GM13977 (cell line): Measurements from ENCODE around the gene TRIM73.
"Not testable (repeated sequence)": the region's sequence is repeated elsewhere in the genome, so short reads cannot be mapped to it uniquely, and the experiment has no call there.

Source experiments
- DNase-seq: peaks from one replicate; pipeline ENCODE4 v3.0.0; 2012; ENCODE audit warnings: low spot score
- in situ Hi-C: fragments of 300-500 bp; cut with MboI; formaldehyde crosslinking; loops from one replicate; pipeline ENCODE4 v1.12.0; 2022; ENCODE audit warnings: low sequenced_read_pairs, low pct_unique_long_range_greater_than_20kb, mixed read lengths, inconsistent platforms; ENCODE audit not compliant: unreplicated experiment

TRIM73 gene

GRCh38 chr7:75414204-75414603 is 18.8 kb downstream of the TRIM73 start:
- DNase-seq, in situ Hi-C loops: not testable (repeated sequence)

GRCh38 chr7:75414708-75415427 is 19.4 kb downstream of the TRIM73 start:
- in situ Hi-C loops, DNase-seq: not testable (repeated sequence)

- DNase-seq, in situ Hi-C loops: not testable (repeated sequence)
These were observed 20.0 kb downstream of the TRIM73 start for GRCh38 chr7:75415428-75415817.

- in situ Hi-C loops, DNase-seq: not testable (repeated sequence)
These were observed 20.5 kb downstream of the TRIM73 start for GRCh38 chr7:75415829-75416373.

- in situ Hi-C loops, DNase-seq: not testable (repeated sequence)
These were observed 21.4 kb downstream of the TRIM73 start for GRCh38 chr7:75416787-75417186.

- not testable (repeated sequence) for DNase-seq
These were observed 22.9 kb downstream of the TRIM73 start for GRCh38 chr7:75418292-75418858.

DNA sequence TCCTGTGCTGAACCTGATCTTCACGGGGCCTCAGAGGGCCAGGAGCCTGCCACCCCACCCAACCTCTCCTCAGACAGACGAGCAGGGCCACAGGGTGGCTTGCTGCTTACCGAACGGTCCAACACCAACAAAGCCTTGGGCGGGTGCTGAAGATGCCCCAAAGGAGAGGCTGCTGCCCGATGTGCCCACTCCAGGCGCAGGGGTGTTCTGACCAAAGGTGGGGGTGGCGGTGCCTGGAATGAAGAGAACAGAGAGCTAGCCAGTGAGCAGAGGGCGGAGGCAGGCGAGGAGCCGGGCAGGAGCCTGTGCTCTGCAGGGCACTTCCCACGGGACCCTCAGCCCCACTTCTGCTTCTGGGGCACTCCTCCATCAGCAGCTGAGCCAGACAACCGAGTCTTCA is 23.8 kb downstream of the TRIM73 start:
- DNase-seq, in situ Hi-C loops: not testable (repeated sequence)

More at GRCh38 chr7:75418292-75418858, 22.9 kb downstream of the TRIM73 start:
- in situ Hi-C loops, result not testable (repeated sequence)

DNA sequence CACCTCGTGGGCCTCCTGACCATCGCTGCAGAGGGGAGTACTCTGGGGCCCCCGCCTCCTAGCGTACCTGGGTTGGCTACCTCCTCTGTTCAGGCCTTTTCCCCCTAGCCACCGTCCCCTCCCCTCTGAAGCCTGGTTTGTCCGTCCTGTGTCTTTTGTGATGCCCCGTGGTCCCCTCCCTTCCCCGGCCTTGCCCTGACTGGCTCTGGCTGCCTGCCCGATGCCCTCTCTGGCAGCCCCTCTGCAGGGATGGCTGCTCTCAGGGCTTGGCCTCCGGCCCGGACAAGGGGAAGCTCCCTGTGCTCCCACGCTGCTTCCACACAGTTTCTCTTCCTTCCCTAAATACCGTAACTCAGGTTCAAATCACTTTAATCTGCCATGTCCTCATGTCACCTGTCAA is 24.3 kb downstream of the TRIM73 start:
- in situ Hi-C loops, DNase-seq: not testable (repeated sequence)

DNA sequence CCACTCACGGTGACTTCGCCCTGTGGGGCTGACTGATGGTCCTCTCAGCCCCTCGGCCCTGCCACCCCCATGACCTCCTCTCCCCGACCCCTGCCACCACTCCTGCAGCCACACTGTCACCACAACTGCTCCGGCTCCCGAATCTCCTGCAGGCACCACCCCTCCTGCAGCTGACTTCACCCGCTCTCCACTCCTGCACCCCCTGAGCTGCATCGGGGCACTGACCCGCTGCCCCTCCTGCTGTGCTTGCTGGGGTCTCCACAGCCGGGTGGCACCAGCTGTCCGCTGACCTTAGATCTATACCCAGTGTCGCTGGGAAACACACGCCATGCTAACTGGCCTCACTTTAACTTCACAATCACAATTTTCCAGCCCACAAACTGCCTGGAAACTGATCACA is 24.7 kb downstream of the TRIM73 start:
- DNase-seq, in situ Hi-C loops: not testable (repeated sequence)

DNA sequence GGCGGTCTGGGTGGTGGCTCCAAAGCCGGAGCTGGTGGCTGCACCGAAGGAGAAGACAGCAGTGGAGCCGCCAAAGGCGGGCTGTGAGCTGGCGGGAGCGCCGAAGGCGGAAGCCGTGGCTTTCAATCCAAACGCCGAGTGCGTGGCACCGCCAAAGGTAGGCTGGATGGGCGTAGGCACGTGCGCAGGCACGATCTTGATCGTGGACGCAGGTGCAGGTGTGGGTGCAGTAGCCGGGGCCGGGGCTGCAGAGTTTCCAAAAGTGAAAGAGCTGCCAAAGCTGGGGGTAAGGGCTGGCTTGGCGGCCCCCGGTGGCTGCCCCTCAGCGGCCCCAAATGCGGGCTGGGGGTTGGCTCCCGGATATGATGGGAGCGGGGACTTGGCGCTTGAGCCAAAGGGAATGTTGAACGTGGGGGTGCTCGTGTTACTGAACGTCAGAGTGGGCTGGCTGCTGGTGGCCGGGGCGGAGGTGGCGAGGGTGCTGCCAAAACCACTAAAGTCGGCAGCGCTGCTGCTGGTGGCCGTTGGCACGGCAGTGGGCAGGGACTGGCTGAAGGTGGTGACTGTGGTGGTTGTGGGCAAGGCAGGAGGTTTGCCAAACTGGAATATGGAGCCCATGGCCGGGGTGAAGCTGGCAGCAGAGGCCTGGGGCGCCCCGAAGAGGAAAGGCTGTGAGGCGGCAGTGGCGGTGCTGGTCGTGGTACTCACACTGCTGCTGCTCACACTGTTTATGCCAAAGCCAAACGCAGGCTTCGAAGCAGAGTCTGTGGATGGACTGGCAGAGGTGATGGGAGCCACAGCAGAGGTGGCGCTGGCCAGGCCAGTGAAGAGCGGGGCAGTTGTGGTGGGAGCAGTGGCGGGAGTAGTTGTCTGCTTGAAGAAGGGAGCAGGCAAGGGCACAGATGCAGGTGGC is 26.6 kb downstream of the TRIM73 start:
- DNase-seq, in situ Hi-C loops: not testable (repeated sequence)

DNA sequence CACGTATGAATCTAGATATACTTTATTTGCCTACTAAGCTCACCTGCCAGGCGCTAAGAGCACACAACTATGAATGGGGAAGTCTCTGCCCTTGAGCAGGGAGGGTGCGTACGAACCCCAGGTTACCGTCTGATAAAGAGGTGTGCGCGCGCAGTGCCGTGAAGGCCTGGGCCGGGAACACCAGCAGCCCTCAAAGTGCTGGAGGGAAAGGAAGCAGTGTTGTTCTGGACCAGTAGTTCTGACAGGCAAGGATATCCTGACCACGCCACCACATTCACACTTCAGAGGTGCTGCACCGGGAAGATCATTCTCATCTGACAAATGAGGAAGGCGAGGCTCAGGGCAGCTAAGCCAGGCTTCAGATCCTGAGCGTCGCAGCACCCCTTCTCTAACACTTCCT is 28.1 kb downstream of the TRIM73 start:
- in situ Hi-C loops, result not testable (repeated sequence)

DNA sequence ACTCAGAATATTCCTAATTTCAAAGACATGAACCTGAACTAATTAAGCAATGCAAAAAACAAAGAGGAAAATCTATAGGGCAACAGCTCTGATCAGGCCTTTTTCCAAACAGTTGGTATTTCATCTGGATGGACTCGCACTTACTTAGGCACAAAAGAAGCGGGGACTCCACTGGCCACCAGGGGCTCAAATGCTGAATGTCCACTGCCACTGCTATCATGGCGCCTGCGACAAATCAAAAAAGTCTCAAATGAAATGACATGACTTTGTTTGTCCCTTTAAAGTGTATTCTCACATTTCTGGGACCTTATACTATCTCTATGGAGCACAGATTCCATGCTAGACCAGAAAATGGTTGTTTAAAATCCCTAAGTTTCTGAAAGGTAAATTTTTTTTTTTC is 43.6 kb downstream of the TRIM73 start:
- DNase-seq, in situ Hi-C loops: not testable (repeated sequence)

More for the DNA sequence above, 28.1 kb downstream of the TRIM73 start:
- DNase-seq, result not testable (repeated sequence)

GRCh38 chr7:75442101-75442464 is 46.7 kb downstream of the TRIM73 start:
- in situ Hi-C loops, DNase-seq: not testable (repeated sequence)

DNA sequence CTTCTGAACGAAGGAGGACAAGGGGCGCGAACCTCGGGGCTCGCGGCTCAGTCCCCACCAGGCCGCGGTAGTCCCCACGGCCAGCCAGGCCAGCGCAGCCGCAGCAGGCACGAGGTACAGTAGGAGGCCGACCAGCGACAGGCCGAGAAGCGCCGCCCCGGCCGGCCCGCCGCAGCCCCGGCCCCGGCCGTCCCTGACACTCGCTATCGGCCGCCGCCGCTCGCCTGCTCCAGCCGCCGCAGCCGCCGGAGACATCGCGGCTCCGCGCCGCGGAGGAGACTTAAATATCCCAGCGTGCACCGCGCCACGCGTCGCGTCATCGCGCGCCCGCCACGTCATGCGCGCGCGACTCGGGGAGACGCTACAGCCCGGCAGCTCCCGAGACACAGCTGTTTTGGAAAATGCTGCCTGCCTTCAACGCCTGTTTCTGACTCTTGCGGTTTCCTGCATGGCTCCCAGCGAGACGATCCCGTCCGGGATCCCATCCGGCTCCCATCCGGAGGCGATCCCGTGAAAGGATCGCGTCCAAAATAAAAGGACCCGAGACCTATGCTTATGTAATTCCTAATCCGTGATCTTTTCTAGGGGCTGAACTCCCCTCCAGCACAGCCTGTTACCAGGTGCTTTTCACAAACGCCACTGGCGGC is 47.2 kb downstream of the TRIM73 start:
- in situ Hi-C loops, DNase-seq: not testable (repeated sequence)

- DNase-seq, in situ Hi-C loops: not testable (repeated sequence)
These were observed 54.5 kb downstream of the TRIM73 start for GRCh38 chr7:75449946-75450345.

- DNase-seq, in situ Hi-C loops: not testable (repeated sequence)
These were observed 57.1 kb downstream of the TRIM73 start for GRCh38 chr7:75452494-75452955.
